Heart right ventricle (tissue), 16 donors: ENCODE data around the gene LINGO1. TPM values are rescaled to one million over a fixed set of nuclear protein-coding genes. Genes with fewer than 3 reads are reported as not detected.

ENCODE experiments used
- ATAC-seq, 8 donors: fragments of 200-7000 bp; cut with Tn5 transposase; one replicate each; pipeline ENCODE4 v1.9.1; 2020; ENCODE audit warnings: mild to moderate bottlenecking in 8 of 8, moderate library complexity in 8 of 8, moderate number of reproducible peaks in 1 of 8
- DNase-seq, 2 donors: peaks; one replicate each; pipeline ENCODE4 v3.0.0-alpha.2; 2020
- H3K27ac ChIP-seq, 10 donors: fragments of 200-600 bp; sonication (generic) in 2 of 10; one replicate each; pipeline versions ENCODE4 v1.5.0 to v1.8.0; 2020 to 2022; ENCODE audit warnings: mild to moderate bottlenecking in 3 of 10
- H3K27me3 ChIP-seq, 7 donors: fragments of 200-600 bp; one replicate each; pipeline ENCODE4 v1.8.0; 2021 to 2022; ENCODE audit warnings: mild to moderate bottlenecking in 2 of 7
- H3K36me3 ChIP-seq, 9 donors: fragments of 200-600 bp; sonication (generic) in 1 of 9; one replicate each; pipeline versions ENCODE4 v1.5.0 to v1.8.0; 2020 to 2022; ENCODE audit warnings: mild to moderate bottlenecking in 2 of 9
- H3K4me1 ChIP-seq, 9 donors: fragments of 200-600 bp; sonication (generic) in 1 of 9; one replicate each; pipeline versions ENCODE4 v1.5.0 to v1.8.0; 2020 to 2022; ENCODE audit warnings: mild to moderate bottlenecking in 4 of 9
- H3K4me3 ChIP-seq, 10 donors: fragments of 200-600 bp; sonication (generic) in 2 of 10; one replicate each; pipeline versions ENCODE4 v1.5.0 to v1.8.0; 2020 to 2022; ENCODE audit warnings: mild to moderate bottlenecking in 7 of 10, moderate library complexity in 2 of 10
- H3K9me3 ChIP-seq, 11 donors: fragments of 200-600 bp in 10 of 11; sonication (generic) in 2 of 11; one replicate each; pipeline versions ENCODE4 v1.5.0 to v1.8.0; 2013 to 2022; ENCODE audit warnings: mild to moderate bottlenecking in 2 of 11, control low read depth in 1 of 11, moderate library complexity in 1 of 11
- CTCF ChIP-seq, 9 donors: fragments of 200-600 bp; sonication (generic) in 2 of 9; IDR thresholded peaks; one replicate each; pipeline versions ENCODE4 v1.5.0 to v1.8.0; 2021 to 2022; ENCODE audit warnings: antibody characterized with exemption in 9 of 9, mild to moderate bottlenecking in 5 of 9, moderate library complexity in 1 of 9
- WGBS, 2 donors: extraction: QIAGEN DNeasy Blood & Tissue Kit; methylation state at CpG; one replicate each; pipeline ENCODE4 v1.1.7; 2013; ENCODE audit warnings: inconsistent platforms in 1 of 2; 5-methylcytosine and 5-hydroxymethylcytosine counted together
- intact Hi-C, 10 donors: fragments of 100-400 bp; cut with DNase I; formaldehyde crosslinking; loops; one replicate each; pipeline versions ENCODE4 v1.11.1 to v1.14.2; 2022
- polyA plus RNA-seq, 2 donors: library from polyadenylated mRNA; stranded (reverse); fragments of 200-250 nt; gene quantifications; one replicate each; pipeline ENCODE4 v1.2.3, GENCODE V29; 2013
- total RNA-seq, 10 donors: library from RNA; stranded (reverse); fragmentation: NEBNext Ultra II Directional in 3 of 10; extraction: Animal tissue kit (Norgen Biotek cat#: 25700) in 3 of 10; gene quantifications; one replicate each; pipeline versions ENCODE4 v1.2.1 to v1.2.4, GENCODE V29; 2021 to 2023
- donor health status: Arrhythmogenic right ventricular cardiomyopathy.
- donor health status: ischemic (EF 13 %, LVEDD 7.1; RV severe dilation, severe dysfunction).
- donor health status: healthy with polysubstance abuse.
- donor health status: DM: no; HTN: yes; CAD: no.
- donor health status: DM: no; HTN: no; CAD: no.
- donor health status: ischemic (EF 25% LVEDD 6.9; RV normal size, moderate dysfunction).
- donor health status: ischemic (EF 25% LVEDD 5.7; RV mildly dilated, moderate dysfunction).
- donor health status: healthy.
- donor health status: DM: yes; HTN: yes; CAD: no.
- donor health status: Ischemic cardiomyopathy.
- donor health status: ischemic (EF 35%, LVEDD 5.7; RV mildly dilated, moderate dysfunction).
- donor health status: nonischemic (EF 11% LVEDD 7.7; RV severe dilation, severe dysfunction).
- donor health status: DM: yes; HTN: yes; CAD: no.
- donor health status: PGD.
- donor health status: ischemic (EF 29% LVEDD 5.4; RV normal size, mild dysfunction).
- donor health status: nonischemic (EF 23%, LVEDD 6.1; RV moderate dilation, normal function).

Gene LINGO1
- total and polyA plus RNA-seq, 12 donors, result 0.70 to 2.7 (median 1.3) TPM

- H3K27me3 ChIP-seq, result no peaks in the 10 kb centered on the region
- H3K9me3 ChIP-seq, result no peaks in the 10 kb centered on the region
- H3K27ac ChIP-seq, result no peak overlapping the region
- H3K4me3 ChIP-seq, result no peak overlapping the region
- peaks cover 0 to 32% (median 0%) of the 10 kb centered on the region in 9 donors for H3K4me1 ChIP-seq
- TF ChIP-seq CTCF (IDR thresholded peaks at IDR 0.05), result no peak
- 97 to 98% methylated on average over 13 of the region's 13 CpGs for WGBS, 2 donors
- no peaks in the 10 kb centered on the region for H3K36me3 ChIP-seq
- intact Hi-C loops, result no loop called here
- ATAC-seq (no peak), DNase-seq (no peak)
Measured at GRCh38 chr15:77579498-77580188, 53.1 kb downstream of the LINGO1 start.

- ATAC-seq (no peak), DNase-seq (no peak)
- no peak overlapping the region for H3K4me3 ChIP-seq
- no peak for TF ChIP-seq CTCF (IDR thresholded peaks at IDR 0.05)
- intact Hi-C loops, result no loop called here
- no peaks in the 10 kb centered on the region for H3K27me3 ChIP-seq
- 82 to 90% methylated on average over 15 of the region's 15 CpGs for whole genome bisulfite sequencing, 2 donors
- H3K9me3 ChIP-seq, result no peaks in the 10 kb centered on the region
- no peaks in the 10 kb centered on the region for H3K36me3 ChIP-seq
- no peak overlapping the region for H3K27ac ChIP-seq
- peaks cover 0 to 32% (median 0%) of the 10 kb centered on the region in 9 donors for H3K4me1 ChIP-seq
Measured at GRCh38 chr15:77578641-77579372, 53.9 kb downstream of the LINGO1 start.

GRCh38 chr15:77577366-77577950, 55.3 kb downstream of the LINGO1 start:
- H3K27ac ChIP-seq, result no peak overlapping the region
- no peak for DNase-seq
- H3K4me1 ChIP-seq, result peaks cover 0 to 22% (median 0%) of the 10 kb centered on the region in 9 donors
- no peak for TF ChIP-seq CTCF (IDR thresholded peaks at IDR 0.05)
- intact Hi-C loops, result no loop called here
- no peak overlapping the region for H3K4me3 ChIP-seq
- 36 to 42% methylated on average over 9 of the region's 9 CpGs for WGBS, 2 donors
- no peaks in the 10 kb centered on the region for H3K9me3 ChIP-seq
- no peaks in the 10 kb centered on the region for H3K27me3 ChIP-seq
- peak in 4 of 8 donors; percentile 23 to 51 (median 36) for ATAC-seq
- no peaks in the 10 kb centered on the region for H3K36me3 ChIP-seq

GRCh38 chr15:77576538-77576937, 56.2 kb downstream of the LINGO1 start:
- no peaks in the 10 kb centered on the region for H3K9me3 ChIP-seq
- no peaks in the 10 kb centered on the region for H3K27me3 ChIP-seq
- TF ChIP-seq CTCF (IDR thresholded peaks at IDR 0.05), result no peak
- DNase-seq (no peak), ATAC-seq (no peak)
- 96 to 100% methylated on average over 1 of the region's 1 CpG for WGBS, 2 donors
- intact Hi-C loops, result no loop called here
- no peak overlapping the region for H3K4me3 ChIP-seq
- no peak overlapping the region for H3K27ac ChIP-seq
- no peaks in the 10 kb centered on the region for H3K36me3 ChIP-seq
- peaks cover 0 to 14% (median 0%) of the 10 kb centered on the region in 9 donors for H3K4me1 ChIP-seq
